Right renal cortex interstitium (tissue), 3 donors: ENCODE measurements around the gene DLGAP1. TPM values are rescaled to one million over a fixed set of nuclear protein-coding genes. Genes with fewer than 3 reads are reported as not detected.

ENCODE experiments used
- DNase-seq, 3 donors: peaks; one replicate each; pipeline ENCODE4 v3.0.0-alpha.2; 2013; ENCODE audit warnings: low read depth in 3 of 3, low spot score in 2 of 3
- polyA plus RNA-seq, 3 donors: library from polyadenylated mRNA; unstranded; fragments of 120-200 nt; gene quantifications; one replicate each; pipeline ENCODE4 v1.2.1, GENCODE V29; 2013; ENCODE audit not compliant: insufficient read length in 3 of 3

Gene DLGAP1
- polyA plus RNA-seq, 3 donors, result 4.3 to 5.8 (median 4.8) TPM

DNA sequence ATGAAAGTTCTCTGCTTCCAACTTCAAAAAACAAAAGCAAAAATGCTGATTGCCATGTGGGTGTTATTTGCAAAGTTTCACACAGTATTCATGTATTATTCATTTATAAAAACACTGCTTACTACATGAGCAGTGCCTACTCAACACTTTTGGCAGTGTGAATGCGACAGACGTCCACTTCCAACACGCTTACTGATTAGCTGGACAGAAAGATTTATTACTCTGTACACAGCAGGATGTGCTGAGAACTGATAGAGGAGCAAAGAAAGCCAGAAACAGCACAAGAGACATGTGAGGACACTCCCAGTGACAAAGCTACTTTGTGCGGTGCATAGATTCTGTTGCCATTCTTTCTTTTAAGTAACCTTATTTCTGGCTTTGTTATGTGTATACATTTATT lies 258.8 kb downstream of the DLGAP1 start:
- no peak for DNase-seq

DNA sequence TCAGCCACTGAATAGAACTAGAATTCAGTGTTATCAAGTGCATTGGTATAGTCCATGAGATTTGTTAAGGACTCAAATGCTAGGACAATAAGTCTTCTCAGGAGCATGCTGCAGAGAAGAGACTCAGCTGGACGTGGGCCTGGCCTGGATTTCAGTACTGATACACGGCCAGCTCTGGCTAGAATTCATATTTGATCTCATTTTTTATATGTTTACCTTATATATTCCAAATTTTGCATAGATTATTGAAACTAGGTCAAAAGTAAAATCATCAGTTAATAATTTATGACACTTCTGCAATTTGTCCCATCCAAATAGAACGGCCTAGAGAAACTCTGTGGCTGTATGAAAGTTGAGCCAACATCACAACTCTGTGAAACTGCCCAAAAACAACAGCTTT lies 262.0 kb downstream of the DLGAP1 start:
- DNase-seq, result no peak

DNA sequence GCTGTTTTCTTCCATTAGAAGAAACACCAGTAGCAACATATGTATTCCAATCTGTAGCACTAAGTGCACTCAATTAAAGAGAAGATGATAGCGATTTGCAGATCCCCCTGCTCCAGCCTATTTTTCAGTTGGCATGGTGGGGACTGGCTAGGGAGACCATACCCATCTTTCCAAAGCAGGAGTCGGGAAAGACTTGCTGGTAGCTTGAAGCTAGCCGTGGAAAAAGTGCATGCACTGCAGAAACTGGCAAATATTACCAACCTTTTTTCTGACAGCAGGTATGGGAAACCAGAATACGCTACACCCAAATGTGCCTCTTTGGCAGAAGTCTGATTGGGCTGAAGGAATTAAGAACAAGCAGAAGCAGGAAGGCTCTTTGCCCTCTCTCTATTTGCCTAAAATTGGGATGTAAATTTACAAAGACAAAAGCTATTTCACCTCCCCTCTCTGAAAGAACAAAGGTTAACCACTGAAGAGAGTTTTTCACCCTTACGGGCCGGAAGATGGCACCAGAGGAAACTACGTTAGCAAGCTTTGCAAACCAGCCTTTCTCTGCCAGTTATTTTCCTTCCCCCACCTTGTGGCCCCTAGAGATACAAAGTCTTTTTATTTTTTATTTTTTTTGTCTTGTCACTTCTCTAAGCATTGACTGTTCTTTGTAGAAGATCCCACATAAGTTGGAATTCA lies 273.1 kb downstream of the DLGAP1 start:
- no peak for DNase-seq

DNA sequence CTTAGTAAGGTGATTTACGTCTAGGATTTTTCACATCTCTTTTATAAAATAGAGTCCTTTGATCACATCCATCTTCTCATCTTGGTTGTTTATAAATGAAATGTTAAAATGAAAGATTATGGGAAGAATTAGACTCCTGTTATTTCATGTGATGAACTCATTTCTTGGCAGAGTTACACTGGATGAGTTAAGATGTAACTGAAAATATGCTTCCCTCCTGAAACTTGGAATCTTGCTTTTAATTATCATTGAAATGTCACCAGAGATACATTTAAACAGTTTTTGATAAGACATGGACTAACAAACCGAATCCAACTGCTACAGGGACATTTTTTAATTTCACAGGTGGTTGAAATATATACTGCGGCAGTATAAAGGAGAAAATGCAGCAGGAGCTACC lies 274.0 kb downstream of the DLGAP1 start:
- DNase-seq, result no peak

DNA sequence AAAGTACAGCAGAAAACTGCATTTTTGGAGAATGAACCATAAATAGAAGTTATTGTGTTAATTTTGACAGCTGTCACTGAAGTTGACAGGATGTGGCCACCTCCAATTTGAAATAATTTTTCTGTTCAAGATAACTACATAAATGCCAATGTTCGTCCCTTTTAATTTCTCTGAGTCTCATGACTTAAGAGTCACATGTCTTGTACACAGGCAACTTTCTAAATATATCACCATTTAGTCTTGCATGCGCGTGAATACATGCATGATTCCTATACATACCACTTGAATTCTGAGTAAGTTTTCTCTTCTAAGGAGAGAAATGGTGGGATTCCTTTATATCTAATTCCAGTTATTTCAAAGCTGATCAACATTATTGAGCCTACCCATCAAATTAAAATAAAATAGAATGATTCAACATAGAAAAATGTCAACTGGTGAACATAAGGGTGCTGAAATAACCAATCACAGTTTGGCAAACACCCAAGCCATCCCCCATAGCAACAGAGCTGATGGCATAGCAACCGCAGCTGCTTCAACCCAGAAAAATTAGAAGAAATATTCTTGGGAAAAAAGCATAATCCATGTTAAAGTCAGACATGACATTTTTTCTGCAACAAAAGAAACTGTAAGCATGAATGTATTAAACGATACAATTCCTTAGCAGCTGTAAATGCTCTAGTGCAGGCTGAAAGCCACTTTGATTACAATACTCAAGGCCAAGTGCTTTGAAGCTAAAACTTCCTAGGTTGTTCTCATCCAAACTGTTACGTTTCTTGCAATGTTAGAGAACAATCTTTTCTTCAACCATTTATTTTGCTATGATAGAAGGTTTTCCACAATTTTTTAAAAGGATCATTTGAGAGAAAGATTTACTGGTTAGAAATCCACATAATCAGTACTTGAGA lies 282.7 kb downstream of the DLGAP1 start:
- DNase-seq, result no peak

DNA sequence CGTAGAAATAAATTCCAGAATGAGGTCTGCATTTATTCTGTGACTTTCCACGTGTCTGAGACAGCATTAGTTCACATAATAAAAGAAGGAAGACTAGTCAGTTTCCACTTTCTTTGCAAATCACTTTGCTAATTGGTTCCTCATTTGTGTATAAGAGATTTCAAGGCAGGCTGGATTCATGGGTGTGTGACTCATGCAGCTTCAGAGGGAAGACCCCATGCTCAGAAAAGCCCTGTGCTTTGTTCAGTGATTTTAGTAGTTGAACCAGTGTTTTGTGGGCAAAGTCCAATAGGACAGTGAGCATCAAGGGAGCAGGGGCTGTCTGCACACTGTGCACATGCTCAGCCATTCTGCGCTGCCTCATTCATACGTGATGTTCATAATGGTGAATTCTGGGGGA lies 297.8 kb downstream of the DLGAP1 start:
- no peak for DNase-seq

DNA sequence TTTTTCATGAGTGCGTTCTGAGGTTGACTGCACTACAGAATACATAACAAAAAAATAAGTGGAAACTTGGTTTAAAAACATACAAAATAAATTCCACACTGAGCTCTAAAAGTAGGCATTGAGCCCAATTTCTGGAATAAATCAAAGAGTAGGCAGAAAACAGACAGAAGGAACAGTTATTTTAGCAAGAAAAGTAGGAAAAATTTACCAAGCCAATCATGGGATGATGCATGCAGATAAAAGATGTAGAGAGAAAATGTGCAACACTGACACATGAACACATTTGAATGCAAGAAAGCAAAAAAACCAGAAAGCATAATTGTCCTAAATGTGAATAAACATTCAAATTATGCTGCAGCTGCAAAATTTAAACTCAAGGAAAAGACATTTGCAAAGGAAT lies 308.3 kb downstream of the DLGAP1 start:
- no peak for DNase-seq

DNA sequence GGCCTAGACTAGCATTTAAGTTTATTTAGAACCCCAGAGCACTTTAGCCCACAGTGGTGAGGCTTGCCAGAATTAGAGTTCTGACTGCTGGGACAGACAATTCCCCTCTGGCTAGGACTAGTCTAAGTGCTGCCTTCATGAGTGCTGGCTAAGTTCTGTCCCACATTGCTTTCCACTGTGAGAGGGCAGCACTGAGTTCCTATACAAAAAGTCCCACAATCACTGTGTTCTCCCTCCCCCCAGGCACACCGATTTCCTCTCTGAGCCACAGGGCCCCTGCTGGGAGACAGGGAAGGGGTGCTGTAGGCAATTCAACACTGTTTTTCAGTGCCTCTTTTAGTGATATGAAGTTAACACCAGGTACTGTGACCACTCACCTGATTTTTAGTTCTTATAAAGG lies 310.9 kb downstream of the DLGAP1 start:
- no peak for DNase-seq

DNA sequence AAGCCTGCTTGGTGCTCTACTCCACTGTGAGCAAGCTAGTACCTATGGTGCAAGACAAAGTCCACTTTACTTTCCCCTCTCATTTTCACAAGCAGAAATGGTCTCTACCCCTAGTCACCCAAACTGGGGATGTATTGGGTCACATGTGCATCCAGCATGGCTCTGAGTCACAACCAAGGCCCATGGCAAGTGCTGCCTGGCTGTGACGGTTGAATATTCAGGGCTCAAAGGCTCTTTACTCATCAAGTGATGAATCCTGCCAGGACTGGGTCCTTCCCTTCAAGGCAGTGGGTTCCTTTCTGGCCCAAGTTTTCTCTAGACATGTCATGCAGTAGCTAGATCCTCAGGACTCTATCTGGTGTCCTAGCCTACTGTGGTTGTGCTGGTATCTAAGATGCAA lies 311.5 kb downstream of the DLGAP1 start:
- no peak for DNase-seq

DNA sequence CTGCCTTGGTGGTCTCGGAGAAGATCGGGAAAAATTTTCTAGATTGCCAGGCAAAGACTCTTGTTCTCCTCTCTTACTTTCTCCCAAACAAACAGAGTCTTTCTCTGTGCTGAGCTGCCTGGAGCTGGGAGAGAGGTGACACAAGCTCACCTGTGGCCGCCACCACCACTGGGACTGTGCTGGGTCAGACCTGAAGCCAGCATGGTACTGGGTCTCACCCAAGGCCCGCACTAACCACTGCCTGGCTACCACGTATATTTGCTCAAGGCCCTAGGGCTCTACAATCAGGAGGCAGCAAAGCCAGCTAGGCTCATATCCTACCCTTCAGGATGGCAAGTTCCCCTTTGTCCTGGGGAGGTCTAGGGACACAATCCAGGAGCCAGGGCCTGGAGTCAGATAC lies 312.2 kb downstream of the DLGAP1 start:
- DNase-seq, result no peak

DNA sequence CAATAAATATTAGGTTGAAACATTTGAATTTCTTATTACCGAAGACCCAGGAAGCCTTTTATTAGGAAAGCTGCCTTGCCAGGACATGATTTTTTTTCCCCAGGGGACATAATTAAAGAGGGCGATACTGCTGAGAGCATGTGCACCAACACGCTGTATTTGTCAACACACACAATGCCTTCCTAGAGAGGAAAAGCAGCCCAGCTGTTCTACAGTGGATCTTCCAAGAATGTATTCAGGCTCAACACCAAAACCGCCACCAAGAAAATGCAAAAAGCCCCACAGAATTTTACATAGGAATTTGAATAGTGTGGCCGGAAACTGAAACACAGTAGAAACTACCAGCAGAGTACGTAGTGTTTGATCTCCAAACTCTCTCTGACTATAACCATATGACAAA lies 320.4 kb downstream of the DLGAP1 start:
- DNase-seq, result no peak

DNA sequence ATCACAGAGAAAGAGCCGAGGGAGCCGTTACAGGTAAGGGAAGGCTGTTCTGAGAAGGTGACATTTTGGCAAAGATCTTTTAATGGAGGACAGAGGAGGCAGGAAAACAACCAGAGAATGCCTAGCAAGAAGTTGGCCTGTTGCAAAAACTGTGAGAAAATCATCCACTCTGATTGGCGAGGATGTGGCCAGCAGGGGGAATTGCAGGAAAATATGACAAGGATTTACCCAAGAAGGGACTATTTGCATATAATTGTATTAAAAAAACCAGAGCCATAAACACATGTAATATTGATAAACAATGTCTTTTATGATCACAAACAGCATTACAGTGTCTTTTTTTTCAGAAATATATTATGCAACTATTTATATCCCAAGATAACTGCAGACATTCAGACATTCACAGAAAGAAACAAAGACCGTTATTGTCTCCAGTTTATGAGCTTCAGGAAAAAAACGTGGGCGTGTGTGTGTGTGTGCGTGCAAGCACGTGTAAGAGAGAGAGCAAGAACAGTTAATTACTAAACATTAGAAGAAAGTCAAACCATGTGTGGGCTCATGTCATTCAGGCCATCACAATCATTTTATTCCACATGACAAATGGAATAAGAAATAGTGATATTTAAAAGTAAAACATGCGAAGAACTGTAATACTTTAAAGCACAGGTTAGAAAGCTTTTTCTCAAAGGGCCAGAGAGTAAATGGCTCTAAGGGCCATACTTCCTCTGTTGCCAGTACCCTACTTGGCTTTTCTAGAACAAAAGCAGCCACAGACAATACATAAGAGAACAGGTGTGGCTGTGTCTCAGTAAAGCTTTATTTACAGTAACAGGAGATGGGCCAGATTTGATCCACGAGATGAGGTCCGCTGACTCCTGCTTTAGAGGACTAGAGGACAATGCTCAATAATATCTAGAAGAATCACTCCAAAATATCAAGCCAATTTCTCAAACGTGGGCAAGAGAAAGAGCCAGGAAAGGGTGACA lies 324.1 kb downstream of the DLGAP1 start:
- no peak for DNase-seq

DNA sequence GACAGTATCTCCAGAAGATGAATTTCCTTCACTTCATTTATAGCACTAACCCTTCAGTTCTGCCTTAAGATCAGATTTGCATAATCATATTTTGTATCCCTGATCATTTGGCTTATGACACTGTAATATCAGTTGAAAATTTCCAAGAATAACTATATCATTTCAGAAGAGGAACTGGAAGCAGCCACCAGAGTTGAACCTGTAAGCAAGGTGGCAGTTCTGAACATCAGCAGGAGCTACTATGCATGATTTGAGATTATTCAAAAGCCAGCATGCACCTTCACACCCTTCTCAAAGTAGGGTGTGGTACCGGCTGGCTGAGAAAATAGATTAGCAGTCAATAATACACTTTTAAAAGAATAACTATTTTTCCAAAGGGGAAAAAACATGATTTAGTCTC lies 328.2 kb downstream of the DLGAP1 start:
- no peak for DNase-seq

DNA sequence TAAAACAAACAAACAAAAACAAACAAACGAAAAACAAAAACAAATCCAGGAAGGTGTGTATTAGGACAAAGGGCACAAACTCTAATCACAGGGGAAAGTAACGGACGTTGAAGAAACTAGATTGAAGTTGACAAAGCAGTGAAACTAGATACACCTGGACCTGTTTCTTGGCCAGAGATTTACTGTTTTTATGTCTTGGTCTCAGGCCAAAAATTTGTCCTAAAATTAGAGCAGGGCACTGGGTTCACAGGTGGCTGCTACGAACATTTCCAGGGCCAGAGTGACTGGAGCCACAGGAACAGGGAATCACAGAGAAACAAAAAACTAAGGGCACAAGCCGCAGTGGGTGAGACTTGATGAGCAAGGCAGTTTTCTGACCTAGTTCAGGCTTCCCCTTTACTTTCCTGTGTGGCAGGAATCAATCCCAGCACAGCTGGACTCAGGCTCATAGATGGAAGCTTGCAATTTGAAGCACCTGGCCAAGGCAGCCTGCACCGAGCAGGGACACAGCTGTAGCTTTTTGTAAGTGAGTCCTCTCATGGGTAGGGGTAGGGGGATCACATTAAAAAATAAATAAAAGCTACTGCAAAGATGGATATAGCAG lies 329.4 kb downstream of the DLGAP1 start:
- no peak for DNase-seq

DNA sequence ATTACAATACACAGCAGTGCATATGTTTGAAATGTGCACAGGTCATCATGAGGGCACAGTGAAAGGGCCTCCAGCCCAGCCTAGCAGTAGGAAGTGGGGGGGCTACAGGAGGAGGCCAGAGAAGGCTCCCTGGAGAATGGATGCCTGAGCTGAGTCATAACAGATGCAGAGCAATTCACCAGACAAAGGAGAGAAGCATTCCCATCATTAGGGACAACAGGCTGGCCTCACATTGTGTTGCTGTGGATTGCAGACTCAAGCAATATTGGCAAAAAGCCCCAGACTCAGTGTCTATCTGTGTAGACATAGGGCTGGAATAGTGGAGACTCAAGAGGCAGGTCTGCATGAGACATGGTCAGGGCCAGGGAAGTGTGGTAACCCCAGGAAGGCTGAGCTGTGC lies 329.9 kb downstream of the DLGAP1 start:
- DNase-seq, result no peak

DNA sequence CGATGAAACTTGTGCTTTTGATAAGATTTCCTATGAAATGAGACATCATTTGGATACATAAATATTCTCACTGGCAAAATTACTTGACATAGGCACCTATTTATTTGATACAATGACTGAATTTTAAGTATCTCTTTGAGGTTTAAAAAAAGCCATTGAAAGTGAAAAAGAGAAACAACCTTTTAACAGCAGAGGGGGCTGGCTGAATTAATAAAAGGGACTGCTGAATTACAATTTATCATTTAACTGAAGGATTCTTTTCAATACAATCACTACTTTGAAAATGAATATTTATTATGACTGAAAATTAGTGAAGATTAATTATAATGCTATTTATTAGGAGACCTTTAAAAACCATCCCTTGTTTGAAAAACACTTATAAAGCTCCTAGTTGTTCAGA lies 335.3 kb downstream of the DLGAP1 start:
- no peak for DNase-seq

DNA sequence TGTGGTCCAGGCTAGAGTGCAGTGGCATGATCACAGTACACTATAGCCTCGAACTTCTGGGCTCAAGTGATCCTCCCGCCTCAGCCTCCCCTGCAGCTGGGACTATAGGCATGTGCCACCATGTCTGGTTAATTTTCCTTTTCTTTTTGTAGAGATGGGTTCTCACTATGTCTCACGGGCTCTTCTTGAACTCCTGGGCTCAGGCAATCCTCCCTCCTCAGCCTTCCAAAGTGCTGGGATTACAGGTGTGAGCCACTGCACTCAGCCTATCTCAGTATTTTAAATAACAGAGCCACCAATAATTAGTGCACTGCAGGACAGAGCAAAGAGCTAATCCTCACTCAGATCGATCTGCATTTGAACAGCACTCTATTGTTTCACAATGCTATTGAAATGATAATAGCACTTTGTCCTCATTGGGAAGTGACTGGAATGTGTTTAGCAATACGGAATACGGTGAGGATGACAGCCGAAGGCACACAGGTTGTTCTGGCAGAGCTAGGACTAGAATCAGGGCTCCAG lies 335.9 kb downstream of the DLGAP1 start:
- no peak for DNase-seq

DNA sequence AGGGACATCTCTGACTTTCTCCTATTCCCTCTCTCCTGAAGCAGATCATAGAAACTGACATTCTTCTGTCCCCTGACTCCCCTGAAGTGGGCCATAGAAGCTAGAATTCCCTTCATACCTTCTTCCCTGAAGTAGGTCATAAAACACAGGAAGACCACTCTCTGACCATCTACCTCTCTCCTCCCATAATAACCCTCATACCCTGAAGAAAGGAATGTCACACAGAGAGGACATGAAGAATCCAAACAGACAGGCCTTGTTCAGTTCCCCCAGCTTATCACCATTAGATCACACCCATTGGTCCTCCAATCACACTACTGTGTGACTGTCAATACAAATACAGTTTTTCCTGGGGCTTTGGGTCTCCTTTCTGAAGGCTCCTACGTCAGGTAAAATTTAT lies 347.1 kb downstream of the DLGAP1 start:
- DNase-seq, result no peak

DNA sequence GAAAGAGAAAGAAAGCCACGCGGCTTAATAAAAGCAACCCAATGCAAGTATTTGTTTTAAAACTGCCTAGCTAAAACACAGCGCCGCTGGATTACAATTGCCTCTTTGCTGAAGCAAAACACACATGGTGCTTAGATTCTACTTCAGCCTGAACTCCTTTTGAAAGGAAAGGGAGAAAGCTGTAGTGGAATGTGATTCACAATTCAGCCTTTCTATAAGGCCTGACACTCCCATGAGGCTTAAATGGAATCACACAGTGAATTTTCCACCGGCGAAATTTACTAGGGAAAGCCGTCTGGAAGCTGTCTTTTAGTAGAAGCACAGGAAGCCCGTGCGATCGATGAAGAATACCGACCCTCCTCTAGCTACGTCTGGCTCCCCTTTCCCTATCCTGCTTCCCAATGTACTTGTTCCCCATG lies 348.0 kb downstream of the DLGAP1 start:
- DNase-seq, result no peak

DNA sequence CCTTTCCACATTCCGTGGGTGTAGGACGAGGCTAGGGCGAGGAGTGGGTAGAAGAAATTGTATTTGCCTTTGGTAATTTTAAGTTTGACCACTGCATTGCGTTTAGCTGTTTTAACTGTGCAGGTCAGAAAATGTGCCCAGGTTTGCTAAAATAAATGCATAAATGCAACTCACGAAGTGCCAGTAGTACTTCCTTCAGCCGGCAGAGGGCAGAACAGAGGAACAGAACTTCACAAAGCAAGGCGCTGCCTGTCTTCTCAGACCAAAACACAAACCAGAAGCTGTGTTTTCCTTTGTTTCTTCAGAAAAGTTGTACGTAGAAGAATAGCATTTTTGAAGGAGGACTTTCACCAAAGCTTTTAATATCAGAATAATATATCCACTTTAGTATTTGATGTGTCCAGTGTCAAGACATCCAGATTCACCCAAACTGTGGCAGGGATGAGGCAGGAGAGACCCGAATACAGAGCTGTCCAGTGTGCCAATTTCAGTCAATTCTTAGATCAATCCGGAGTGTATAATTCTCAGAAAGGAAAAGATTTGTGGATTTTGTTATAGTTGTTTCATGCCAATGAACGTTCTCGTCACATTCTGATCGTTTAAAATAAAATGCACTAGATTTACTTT lies 348.6 kb downstream of the DLGAP1 start:
- DNase-seq, result peak; percentile 51 to 56 (median 52)
